Measurements from ENCODE around the gene FARP2. TPM values are rescaled to one million over a fixed set of nuclear protein-coding genes. Genes with fewer than 3 reads are reported as not detected.
"Not testable (repeated sequence)": the region's sequence is repeated elsewhere in the genome, so short reads cannot be mapped to it uniquely, and the experiment has no call there.

FARP2 gene
- total RNA-seq, 1 experiment from 2014 or later: 37.2 TPM

DNA sequence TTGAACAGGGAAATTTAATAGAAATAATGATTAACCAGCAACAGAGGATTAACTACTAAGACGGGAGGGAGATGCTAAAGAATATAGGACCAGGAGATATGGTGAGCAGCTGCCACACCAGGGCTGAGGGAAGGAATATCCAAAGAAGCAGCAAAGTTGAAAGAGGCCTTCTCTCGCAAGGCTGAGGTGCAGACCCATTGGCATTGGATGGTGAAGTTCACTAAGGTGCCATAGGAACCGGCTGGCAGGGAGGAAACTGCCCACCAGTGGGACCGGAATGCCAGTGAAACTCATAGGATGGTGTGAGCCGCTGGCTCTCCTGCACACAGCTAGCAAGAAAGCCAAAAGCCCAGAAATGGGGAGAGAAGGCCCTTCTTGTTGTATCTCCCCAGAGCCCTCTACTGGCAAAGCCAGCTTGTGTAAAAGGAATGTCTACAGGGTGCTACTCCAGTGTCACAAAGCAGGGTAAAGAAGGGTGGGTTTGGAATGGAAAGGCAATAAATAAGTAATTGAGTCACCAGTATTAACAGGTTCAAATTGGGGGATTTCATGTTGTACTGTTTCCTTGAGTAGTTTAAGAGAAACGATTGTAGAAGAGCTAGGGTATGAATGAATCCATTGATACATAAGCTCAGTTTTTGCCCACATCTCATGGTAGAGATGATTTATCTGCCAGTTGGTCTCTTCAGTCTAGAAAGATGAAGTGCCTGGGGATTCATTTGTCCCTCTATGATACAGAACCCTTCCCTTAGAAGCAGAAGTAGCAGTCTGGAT is 36.0 kb downstream of the FARP2 start:
- Mint-ChIP-seq H3K27ac (ENCODE audit: unreplicated experiment) (peak overlapping the region; percentile 37), H3K4me1 (ENCODE audit: low read depth, unreplicated experiment) (peaks cover 11% of the 10 kb centered on the region), H3K9me3 (ENCODE audit: unreplicated experiment) (no peaks in the 10 kb centered on the region), H3K27me3 (ENCODE audit: insufficient read depth, unreplicated experiment) (no peaks in the 10 kb centered on the region), H3K36me3 (ENCODE audit: insufficient read depth, unreplicated experiment) (peaks cover 14% of the 10 kb centered on the region), H3K4me3 (ENCODE audit: unreplicated experiment) (no peak overlapping the region)
- ChIA-PET POLR2A (interaction anchor here (1.2 kb wide), 1 partner anchor 77 kb away, joined by 4 read pairs; no protein-coding TSS in a partner anchor), CTCF (interaction anchor here (0.6 to 1.3 kb wide), 9 partner anchors 9 to 134 kb away, joined by 3 to 14 read pairs (median 4); partner anchors contain the start of gene FARP2)
- peak; percentile 52 to 59 for DNase-seq
- BruUV-seq (replicated peaks): no TSS peak
- Histone ChIP-seq H3K4me1 (no peaks in the 10 kb centered on the region), H3K9me3 (no peaks in the 10 kb centered on the region), H3K36me3 (ENCODE audit: control insufficient read depth, insufficient read depth, low read length) (no peaks in the 10 kb centered on the region), H3K4me3 (ENCODE audit: low read depth, low read length) (no peak overlapping the region), H3K27me3 (replicated peaks; ENCODE audit: control insufficient read depth, insufficient read depth, low read length) (no peaks in the 10 kb centered on the region)
- TF ChIP-seq, protein P1, sequence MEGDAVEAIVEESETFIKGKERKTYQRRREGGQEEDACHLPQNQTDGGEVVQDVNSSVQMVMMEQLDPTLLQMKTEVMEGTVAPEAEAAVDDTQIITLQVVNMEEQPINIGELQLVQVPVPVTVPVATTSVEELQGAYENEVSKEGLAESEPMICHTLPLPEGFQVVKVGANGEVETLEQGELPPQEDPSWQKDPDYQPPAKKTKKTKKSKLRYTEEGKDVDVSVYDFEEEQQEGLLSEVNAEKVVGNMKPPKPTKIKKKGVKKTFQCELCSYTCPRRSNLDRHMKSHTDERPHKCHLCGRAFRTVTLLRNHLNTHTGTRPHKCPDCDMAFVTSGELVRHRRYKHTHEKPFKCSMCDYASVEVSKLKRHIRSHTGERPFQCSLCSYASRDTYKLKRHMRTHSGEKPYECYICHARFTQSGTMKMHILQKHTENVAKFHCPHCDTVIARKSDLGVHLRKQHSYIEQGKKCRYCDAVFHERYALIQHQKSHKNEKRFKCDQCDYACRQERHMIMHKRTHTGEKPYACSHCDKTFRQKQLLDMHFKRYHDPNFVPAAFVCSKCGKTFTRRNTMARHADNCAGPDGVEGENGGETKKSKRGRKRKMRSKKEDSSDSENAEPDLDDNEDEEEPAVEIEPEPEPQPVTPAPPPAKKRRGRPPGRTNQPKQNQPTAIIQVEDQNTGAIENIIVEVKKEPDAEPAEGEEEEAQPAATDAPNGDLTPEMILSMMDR (IDR thresholded peaks at IDR 0.05; ENCODE audit: insufficient read depth in 1 of 2, low read depth in 1 of 2, low read length in 1 of 2, severe bottlenecking in 1 of 2, unreplicated experiment in 1 of 2): peak; percentile 45 to 80
- intact Hi-C loops (cut with micrococcal nuclease; ENCODE audit: unreplicated experiment): loop anchor here (1.0 to 2.0 kb wide), 3 partner anchors 17 to 41 kb away; partner anchors contain the start of gene FARP2

DNA sequence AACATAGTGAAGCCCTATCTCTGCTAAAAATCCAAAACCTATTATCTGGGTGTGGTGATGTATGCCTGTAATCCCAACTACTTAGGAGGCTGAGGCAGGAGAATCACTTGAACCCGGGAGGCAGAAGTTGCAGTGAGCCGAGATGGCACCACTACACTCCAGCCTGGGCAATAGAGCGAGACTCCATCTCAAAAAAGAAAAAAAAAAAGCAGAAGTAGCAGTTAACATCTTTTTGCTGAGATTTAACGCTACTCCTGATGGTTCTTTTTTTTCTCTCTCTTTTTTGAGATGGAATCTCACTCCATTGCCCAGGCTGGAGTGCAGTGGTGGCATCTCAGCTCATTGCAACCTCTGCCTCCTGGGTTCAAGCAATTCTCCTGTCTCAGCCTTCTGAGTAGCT is 36.7 kb downstream of the FARP2 start:
- H3K9me3 ChIP-seq; DNase-seq; BruUV-seq (replicated peaks); H3K27ac Mint-ChIP-seq (ENCODE audit: unreplicated experiment); H3K4me3 ChIP-seq (ENCODE audit: low read depth, low read length); H3K9me3 Mint-ChIP-seq (ENCODE audit: unreplicated experiment); H3K36me3 ChIP-seq (ENCODE audit: control insufficient read depth, insufficient read depth, low read length); H3K27me3 Mint-ChIP-seq (ENCODE audit: insufficient read depth, unreplicated experiment); H3K27me3 ChIP-seq (replicated peaks; ENCODE audit: control insufficient read depth, insufficient read depth, low read length); H3K4me3 Mint-ChIP-seq (ENCODE audit: unreplicated experiment); H3K4me1 ChIP-seq: not testable (repeated sequence)
- POLR2A ChIA-PET: interaction anchor here (0.5 to 1.2 kb wide), 2 partner anchors 78 to 722 kb away, joined by 3 to 4 read pairs; no protein-coding TSS in a partner anchor
- H3K36me3 Mint-ChIP-seq (ENCODE audit: insufficient read depth, unreplicated experiment): peaks cover 14% of the 10 kb centered on the region
- H3K4me1 Mint-ChIP-seq (ENCODE audit: low read depth, unreplicated experiment): peaks cover 11% of the 10 kb centered on the region
- CTCF ChIA-PET: interaction anchor here (0.7 to 1.3 kb wide), 3 partner anchors 34 to 135 kb away, joined by 3 to 14 read pairs (median 4); partner anchors contain the start of gene FARP2
- intact Hi-C loops (cut with micrococcal nuclease; ENCODE audit: unreplicated experiment): loop anchor here (1.0 to 2.0 kb wide), 3 partner anchors 18 to 41 kb away; partner anchors contain the start of gene FARP2

DNA sequence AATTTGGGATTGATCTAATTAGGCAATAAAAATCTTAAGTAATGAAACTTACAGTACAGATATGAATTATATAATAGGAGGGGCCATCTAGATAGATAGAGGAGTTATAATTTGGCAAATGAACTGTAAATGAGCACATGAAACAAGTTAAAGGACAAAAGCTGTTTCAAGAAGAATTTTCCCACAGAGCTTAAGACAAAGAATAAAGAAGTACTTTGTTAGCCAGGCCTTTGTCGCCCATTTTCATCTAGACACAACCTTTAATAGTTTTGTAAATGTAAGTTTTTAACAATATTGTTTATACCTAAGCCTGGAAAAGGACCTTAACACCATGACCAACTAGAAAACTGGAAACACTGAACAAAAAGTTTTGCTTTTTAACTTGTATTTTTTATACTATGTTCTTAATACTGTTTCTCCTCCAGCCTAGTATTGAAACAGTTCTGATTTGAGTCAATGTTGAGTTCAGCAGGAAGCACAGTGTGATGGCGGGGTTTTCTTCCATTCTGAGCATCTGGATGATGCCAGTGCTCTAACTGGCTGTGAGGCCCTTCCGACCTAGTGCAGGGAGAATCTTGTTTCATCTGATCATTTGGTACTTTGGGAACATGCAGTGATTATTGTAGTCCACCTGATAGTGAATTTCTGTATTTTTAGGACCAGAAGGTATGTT is 37.6 kb downstream of the FARP2 start:
- Mint-ChIP-seq H3K36me3 (ENCODE audit: insufficient read depth, unreplicated experiment) (peaks cover 14% of the 10 kb centered on the region), H3K4me3 (ENCODE audit: unreplicated experiment) (no peak overlapping the region)
- intact Hi-C loops (cut with micrococcal nuclease; ENCODE audit: unreplicated experiment): loop anchor here (2.0 kb wide), 1 partner anchor 19 kb away; no protein-coding TSS in a partner anchor

DNA sequence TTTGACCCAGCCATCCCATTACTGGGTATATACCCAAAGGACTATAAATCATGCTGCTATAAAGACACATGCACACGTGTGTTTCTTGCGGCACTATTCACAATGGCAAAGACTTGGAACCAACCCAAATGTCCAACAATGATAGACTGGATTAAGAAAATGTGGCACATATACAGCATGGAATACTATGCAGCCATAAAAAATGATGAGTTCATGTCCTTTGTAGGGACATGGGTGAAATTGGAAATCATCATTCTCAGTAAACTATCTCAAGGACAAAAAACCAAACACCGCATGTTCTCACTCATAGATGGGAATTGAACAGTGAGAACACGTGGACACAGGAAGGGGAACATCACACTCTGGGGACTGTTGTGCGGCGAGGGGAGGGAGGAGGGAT is 40.7 kb downstream of the FARP2 start:
- H3K36me3 ChIP-seq (ENCODE audit: control insufficient read depth, insufficient read depth, low read length); H3K9me3 Mint-ChIP-seq (ENCODE audit: unreplicated experiment); H3K27ac Mint-ChIP-seq (ENCODE audit: unreplicated experiment); intact Hi-C loops (cut with micrococcal nuclease; ENCODE audit: unreplicated experiment); H3K4me1 Mint-ChIP-seq (ENCODE audit: low read depth, unreplicated experiment); POLR2A ChIA-PET; H3K4me3 Mint-ChIP-seq (ENCODE audit: unreplicated experiment); BruUV-seq (replicated peaks); CTCF ChIA-PET; H3K4me1 ChIP-seq; H3K9me3 ChIP-seq; H3K27me3 Mint-ChIP-seq (ENCODE audit: insufficient read depth, unreplicated experiment); H3K4me3 ChIP-seq (ENCODE audit: low read depth, low read length); DNase-seq; H3K27me3 ChIP-seq (replicated peaks; ENCODE audit: control insufficient read depth, insufficient read depth, low read length): not testable (repeated sequence)
- H3K36me3 Mint-ChIP-seq (ENCODE audit: insufficient read depth, unreplicated experiment): peaks cover 12% of the 10 kb centered on the region

More for the DNA sequence above, 37.6 kb downstream of the FARP2 start:
- H3K9me3 Mint-ChIP-seq (ENCODE audit: unreplicated experiment): no peaks in the 10 kb centered on the region
- H3K4me1 ChIP-seq: no peaks in the 10 kb centered on the region
- H3K9me3 ChIP-seq: no peaks in the 10 kb centered on the region
- no peak overlapping the region for H3K4me3 ChIP-seq (ENCODE audit: low read depth, low read length)
- ChIA-PET POLR2A (no interaction called here), CTCF (no interaction called here)
- H3K4me1 Mint-ChIP-seq (ENCODE audit: low read depth, unreplicated experiment): peaks cover 11% of the 10 kb centered on the region
- H3K27me3 ChIP-seq (replicated peaks; ENCODE audit: control insufficient read depth, insufficient read depth, low read length): no peaks in the 10 kb centered on the region
- DNase-seq: no peak
- H3K27ac Mint-ChIP-seq (ENCODE audit: unreplicated experiment): no peak overlapping the region
- H3K36me3 ChIP-seq (ENCODE audit: control insufficient read depth, insufficient read depth, low read length): no peaks in the 10 kb centered on the region
- no TSS peak for BruUV-seq (replicated peaks)
- TF ChIP-seq, protein P1 (IDR thresholded peaks at IDR 0.05; ENCODE audit: insufficient read depth in 1 of 2, low read depth in 1 of 2, low read length in 1 of 2, severe bottlenecking in 1 of 2, unreplicated experiment in 1 of 2): no peak
- H3K27me3 Mint-ChIP-seq (ENCODE audit: insufficient read depth, unreplicated experiment): no peaks in the 10 kb centered on the region

Measured in Caco-2 (cell line).